Erythroblast (primary cell): ENCODE data around the gene CST9.

ENCODE experiments used
- DNase-seq, 2 experiments: peaks; one replicate each; lab custom pipeline; 2025; lab: John Stamatoyannopoulos, UW
- GATA1 ChIP-seq: IDR thresholded peaks from 2 replicates; pipeline ENCODE4 v1.6.1; 2011; ENCODE audit warnings: low read depth, mild to moderate bottlenecking, control low read depth, low read length, moderate library complexity
- POLR2A ChIP-seq: IDR thresholded peaks from 2 replicates; pipeline ENCODE4 v1.6.1; 2011; ENCODE audit warnings: mild to moderate bottlenecking, low read length

Gene CST9

DNA sequence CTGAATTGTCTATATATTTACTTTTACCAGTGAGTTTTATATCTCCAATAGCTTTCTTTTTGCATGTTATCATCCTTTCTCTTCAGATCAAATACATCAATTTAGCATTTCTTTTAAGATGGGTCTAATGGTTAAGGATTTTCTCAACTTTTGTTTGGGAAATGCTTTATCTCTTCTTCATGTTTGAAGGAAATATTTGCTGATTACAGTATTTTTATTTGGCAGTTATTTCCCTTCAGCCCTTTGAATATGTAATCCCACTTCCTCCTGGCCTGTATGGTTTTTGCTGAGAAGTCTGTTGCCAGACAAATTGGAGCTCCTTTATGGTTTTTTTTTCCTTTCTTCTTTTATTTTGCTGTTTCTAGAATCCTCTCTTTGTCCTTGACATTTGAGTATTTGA, 30.7 kb downstream of the CST9 start:
- TF ChIP-seq GATA1 (no peak), POLR2A (no peak)
- DNase-seq, result no peak

GRCh38 chr20:23570178-23570760, 35.4 kb downstream of the CST9 start:
- TF ChIP-seq POLR2A, result no peak
- no peak for TF ChIP-seq GATA1
- DNase-seq, result no peak

- no peak for DNase-seq
- TF ChIP-seq GATA1 (no peak), POLR2A (no peak)
Measured at GRCh38 chr20:23569570-23569969, 36.1 kb downstream of the CST9 start.

DNA sequence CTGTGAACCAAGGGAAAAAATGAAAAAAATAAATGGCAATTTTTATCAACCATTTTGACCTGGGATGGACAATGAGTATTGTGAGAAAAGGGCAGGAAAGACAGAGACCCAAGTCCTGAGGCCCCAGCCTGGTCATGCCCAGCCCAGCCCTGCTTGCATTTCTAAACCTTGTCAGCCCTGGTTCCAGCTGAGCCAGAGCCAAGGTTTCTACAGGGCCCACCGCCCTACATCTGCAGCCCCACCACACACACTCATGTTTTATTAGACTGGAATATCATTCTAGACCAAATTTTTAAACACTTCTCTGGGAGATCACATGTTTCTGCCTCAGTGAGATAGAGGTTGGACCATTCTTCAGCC, 36.8 kb downstream of the CST9 start:
- no peak for TF ChIP-seq POLR2A
- TF ChIP-seq GATA1, result no peak

GRCh38 chr20:23568320-23568970, 37.3 kb downstream of the CST9 start, which contains the start of gene CST9L:
Gene CST9L (minus strand): TSS chr20:23568484. CDS start chr20:23568450, 34 bp downstream.
- no peak for DNase-seq
- TF ChIP-seq GATA1 (no peak), POLR2A (no peak)

More for the DNA sequence above, 36.8 kb downstream of the CST9 start:
- no peak for DNase-seq

DNA sequence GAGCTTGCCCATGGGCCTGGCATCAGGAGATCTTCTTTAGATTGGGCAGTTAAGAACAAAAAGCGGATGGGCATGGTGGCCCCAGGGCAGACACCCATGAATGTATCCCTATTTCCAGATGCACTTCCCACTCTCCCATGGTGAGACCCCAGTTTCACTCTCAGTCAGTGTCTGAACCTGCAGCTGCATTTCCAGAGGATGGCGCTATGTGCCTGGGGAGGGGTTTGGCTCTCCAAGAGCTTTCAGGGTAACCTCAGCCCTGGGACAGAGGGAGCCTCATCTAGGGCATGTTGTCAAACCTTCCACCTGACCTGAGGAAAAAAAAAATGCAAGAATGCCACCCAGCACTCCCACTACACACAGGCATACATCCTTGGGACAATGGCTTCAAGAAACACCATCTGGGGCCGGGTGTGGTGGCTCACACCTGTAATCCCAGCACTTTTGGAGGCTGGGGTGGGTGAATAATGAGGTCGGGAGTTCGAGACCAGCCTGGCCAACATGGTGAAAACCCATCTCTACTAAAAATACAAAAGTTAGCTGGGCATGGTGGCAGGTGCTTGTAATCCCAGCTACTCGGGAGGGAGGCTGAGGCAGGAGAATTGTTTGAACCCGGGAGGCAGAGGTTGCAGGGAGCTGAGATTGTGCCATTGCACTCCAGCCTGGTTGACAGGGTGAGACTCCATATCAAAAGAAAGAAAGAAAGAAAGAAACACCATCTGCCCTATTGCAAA, 39.4 kb downstream of the CST9 start:
- TF ChIP-seq POLR2A, result no peak
- no peak for TF ChIP-seq GATA1

GRCh38 chr20:23565503-23566045, 40.1 kb downstream of the CST9 start:
- TF ChIP-seq POLR2A (no peak), GATA1 (no peak)
- DNase-seq, result no peak

More for the DNA sequence above, 39.4 kb downstream of the CST9 start:
- no peak for DNase-seq

DNA sequence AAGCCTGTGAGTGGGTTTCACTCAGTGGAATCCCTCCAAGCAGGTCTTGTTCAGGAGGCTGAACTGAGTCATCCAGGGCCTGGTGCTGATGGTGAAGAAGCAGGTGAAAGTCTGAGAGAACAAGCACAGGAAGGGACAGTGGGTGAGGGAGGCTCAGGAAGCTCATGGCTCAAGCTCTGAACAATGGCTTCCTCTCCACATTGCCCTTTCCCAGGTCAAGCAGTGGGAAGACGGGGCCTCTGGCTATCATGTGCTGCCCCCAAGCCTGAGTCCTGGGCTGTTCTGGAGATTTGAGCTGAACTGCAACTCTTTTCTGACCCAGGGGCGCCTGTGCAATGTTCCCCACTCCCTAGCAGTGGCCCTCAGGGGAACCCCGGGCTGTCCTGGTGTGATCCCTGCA, 40.8 kb downstream of the CST9 start:
- no peak for TF ChIP-seq GATA1
- TF ChIP-seq POLR2A, result no peak
- DNase-seq, result no peak

- no peak for DNase-seq
- TF ChIP-seq GATA1 (no peak), POLR2A (no peak)
Measured at GRCh38 chr20:23562721-23563342, 42.9 kb downstream of the CST9 start.

GRCh38 chr20:23554401-23554800, 51.3 kb downstream of the CST9 start:
- no peak for TF ChIP-seq POLR2A
- TF ChIP-seq GATA1, result no peak
- no peak for DNase-seq
